HCT116 (cell line): Measurements from ENCODE around the gene TRIM56. TPM values are rescaled to one million over a fixed set of nuclear protein-coding genes. Genes with fewer than 3 reads are reported as not detected.

Experiments
- ATAC-seq: fragments of 200-7000 bp; cut with Tn5 transposase; 2 replicates; pipeline ENCODE4 v1.9.1; 2020; ENCODE audit warnings: mild to moderate bottlenecking, moderate library complexity
- BruUV-seq: library from RNA; stranded (reverse); fragments of 400-500 nt; replicated peaks from 2 replicates; lab custom pipeline; 2021; lab: Mats Ljungman, UMichigan
- CTCF ChIA-PET: fragments of 300-600 bp; sonication (Branson Sonifier 250); formaldehyde crosslinking; loops from one replicate; lab custom pipeline; 2021; ENCODE audit warnings: antibody characterized with exemption; lab: Charles Lee
- POLR2A ChIA-PET: fragments of 300-600, 350-600 bp; sonication (Branson Sonifier 250); formaldehyde crosslinking; loops from one replicate; lab custom pipeline; 2021; ENCODE audit warnings: antibody characterized with exemption; lab: Charles Lee
- RAD21 ChIA-PET, 2 experiments: fragments of 300-600 bp; sonication (Branson Sonifier 250); formaldehyde crosslinking; loops; one replicate each; lab custom pipeline; 2023; ENCODE audit warnings: low total read pairs in 2 of 2; ENCODE audit not compliant: uncharacterized antibody in 2 of 2, unreplicated experiment in 2 of 2, low non-redundant PET in 1 of 2; lab: Charles Lee
- DNase-seq: peaks from one replicate; pipeline ENCODE4 v3.0.0-alpha.2; 2010; ENCODE audit warnings: low read depth, low spot score
- H2AFZ ChIP-seq: fragments of 200-600 bp; shearing (Covaris generic), sonication (generic); 2 replicates; pipeline ENCODE4 v1.6.1; 2017; ENCODE audit warnings: low read depth, mixed run types, mixed read lengths, antibody characterized with exemption, low read length; ENCODE audit not compliant: poor library complexity, severe bottlenecking
- H3K27ac ChIP-seq: 2 replicates; pipeline ENCODE4 v1.5.1; 2012; ENCODE audit warnings: low read depth, low read length
- H3K27me3 ChIP-seq: fragments of 200-600 bp; sonication (generic); 2 replicates; pipeline ENCODE4 v1.6.1; 2016; ENCODE audit warnings: mixed run types, low read length, mixed read lengths; ENCODE audit not compliant: insufficient read depth
- H3K36me3 ChIP-seq, 2 experiments: fragments of 200-500 bp in 1 of 2; fragments of 200-600 bp in 1 of 2; sonication (Bioruptor generic) in 1 of 2; sonication (generic) in 1 of 2; 2 replicates each; pipeline versions ENCODE4 v1.5.1 to v1.6.1; 2014 to 2016; ENCODE audit warnings: low read length in 2 of 2, inconsistent platforms in 1 of 2, mixed read lengths in 1 of 2, mixed run types in 1 of 2; ENCODE audit not compliant: insufficient read depth in 2 of 2, control insufficient read depth in 1 of 2
- H3K4me1 ChIP-seq, 2 experiments: fragments of 200-600 bp in 1 of 2; sonication (generic) in 1 of 2; 2 replicates each; pipeline versions ENCODE4 v1.5.1 to v1.6.1; 2012 to 2017; ENCODE audit warnings: low read length in 2 of 2, inconsistent platforms in 1 of 2, mild to moderate bottlenecking in 1 of 2, mixed read lengths in 1 of 2, mixed run types in 1 of 2, moderate library complexity in 1 of 2; ENCODE audit not compliant: insufficient read depth in 2 of 2, control insufficient read depth in 1 of 2
- H3K4me2 ChIP-seq: fragments of 200-600 bp; sonication (generic); 2 replicates; pipeline ENCODE4 v1.6.1; 2017; ENCODE audit warnings: mixed run types, low read length, mixed read lengths
- H3K4me3 ChIP-seq, 2 experiments: fragments of 200-600 bp in 1 of 2; sonication (generic) in 1 of 2; replicated peaks in 1 of 2; 2 replicates each; pipeline ENCODE4 v1.5.1; 2011 to 2016; ENCODE audit warnings: low read length in 2 of 2, control low read depth in 1 of 2, low read depth in 1 of 2, mild to moderate bottlenecking in 1 of 2, mixed read lengths in 1 of 2, mixed run types in 1 of 2
- H3K79me2 ChIP-seq: fragments of 200-600 bp; sonication (generic); 2 replicates; pipeline ENCODE4 v1.6.1; 2017; ENCODE audit warnings: mild to moderate bottlenecking, mixed run types, low read length, moderate library complexity, mixed read lengths; ENCODE audit not compliant: insufficient read depth
- H3K9ac ChIP-seq: fragments of 200-600 bp; sonication (generic); 2 replicates; pipeline ENCODE4 v1.6.1; 2016; ENCODE audit warnings: low read length, mixed read lengths
- H3K9me2 ChIP-seq: fragments of 200-600 bp; sonication (generic), shearing (Covaris generic); 2 replicates; pipeline ENCODE4 v1.6.1; 2017; ENCODE audit warnings: mixed run types, mild to moderate bottlenecking, moderate library complexity; ENCODE audit not compliant: insufficient read depth
- H3K9me3 ChIP-seq, 2 experiments: fragments of 200-500 bp in 1 of 2; fragments of 200-600 bp in 1 of 2; sonication (Bioruptor generic) in 1 of 2; sonication (generic) in 1 of 2; 2 replicates each; pipeline ENCODE4 v1.6.1; 2014 to 2017; ENCODE audit warnings: low read length in 2 of 2, mixed read lengths in 2 of 2, inconsistent platforms in 1 of 2, low read depth in 1 of 2, mild to moderate bottlenecking in 1 of 2, mixed run types in 1 of 2, moderate library complexity in 1 of 2; ENCODE audit not compliant: control insufficient read depth in 1 of 2, insufficient read depth in 1 of 2
- H4K20me1 ChIP-seq: fragments of 200-600 bp; sonication (generic), shearing (Covaris generic); 2 replicates; pipeline ENCODE4 v1.6.1; 2017; ENCODE audit warnings: mixed run types, mild to moderate bottlenecking, moderate library complexity; ENCODE audit not compliant: insufficient read depth
- CBX3 ChIP-seq: IDR thresholded peaks from 2 replicates; pipeline ENCODE4 v1.6.1; 2012; ENCODE audit warnings: low read depth
- CEBPB ChIP-seq: IDR thresholded peaks from 2 replicates; pipeline ENCODE4 v1.6.1; 2012; ENCODE audit warnings: low read depth
- EZH2 ChIP-seq: fragments of 200-600 bp; sonication (generic); IDR thresholded peaks from 2 replicates; pipeline ENCODE4 v1.6.1; 2017; ENCODE audit warnings: antibody characterized with exemption, mixed run types
- EZH2phosphoT487 ChIP-seq: fragments of 200-600 bp; IDR thresholded peaks from 2 replicates; pipeline ENCODE4 v1.6.1; 2018; ENCODE audit warnings: antibody characterized with exemption, borderline replicate concordance
- JUND ChIP-seq: IDR thresholded peaks from 2 replicates; pipeline ENCODE4 v1.6.1; 2012
- POLR2A ChIP-seq: IDR thresholded peaks from 2 replicates; pipeline ENCODE4 v1.7.0; 2011; ENCODE audit warnings: borderline replicate concordance; ENCODE audit not compliant: insufficient read depth, insufficient read length; ENCODE audit errors: extremely low read depth
- POLR2AphosphoS5 ChIP-seq: IDR thresholded peaks from 2 replicates; pipeline ENCODE4 v1.6.1; 2011; ENCODE audit warnings: mild to moderate bottlenecking, low read depth, low read length, moderate library complexity
- RAD21 ChIP-seq: IDR thresholded peaks from 2 replicates; pipeline ENCODE4 v1.6.1; 2012; ENCODE audit warnings: low read depth, mild to moderate bottlenecking
- TCF7L2 ChIP-seq: IDR thresholded peaks from 2 replicates; pipeline ENCODE4 v1.7.0; 2011; ENCODE audit warnings: borderline replicate concordance, inconsistent platforms; ENCODE audit not compliant: insufficient read depth, insufficient read length; ENCODE audit errors: extremely low read depth
- YY1 ChIP-seq: IDR thresholded peaks from 2 replicates; pipeline ENCODE4 v1.6.1; 2011; ENCODE audit warnings: low read length, low read depth, moderate library complexity, mild to moderate bottlenecking; ENCODE audit not compliant: insufficient replicate concordance; ENCODE audit errors: extremely low read depth
- ZFX ChIP-seq: fragments of 450-650 bp; IDR thresholded peaks from 2 replicates; pipeline ENCODE4 v1.6.1; 2017
- intact Hi-C: fragments of 100-400 bp; cut with micrococcal nuclease; formaldehyde crosslinking; loops from 2 replicates; pipeline ENCODE4 v1.10.0; 2022
- total RNA-seq: library from RNA; stranded (reverse); gene quantifications from one replicate; pipeline ENCODE4 v1.2.1, GENCODE V29; 2021; ENCODE audit not compliant: unreplicated experiment
- TF ChIP-seq, protein P1 (sequence below): IDR thresholded peaks from 2 replicates; pipeline ENCODE4 v1.6.1; 2012; ENCODE audit warnings: low read depth
- TF ChIP-seq, protein P2 (sequence below): IDR thresholded peaks from 2 replicates; pipeline ENCODE4 v1.6.1; 2012

The TRIM56 gene
- total RNA-seq, 1 experiment from 2014 or later, result 25.9 TPM

DNA sequence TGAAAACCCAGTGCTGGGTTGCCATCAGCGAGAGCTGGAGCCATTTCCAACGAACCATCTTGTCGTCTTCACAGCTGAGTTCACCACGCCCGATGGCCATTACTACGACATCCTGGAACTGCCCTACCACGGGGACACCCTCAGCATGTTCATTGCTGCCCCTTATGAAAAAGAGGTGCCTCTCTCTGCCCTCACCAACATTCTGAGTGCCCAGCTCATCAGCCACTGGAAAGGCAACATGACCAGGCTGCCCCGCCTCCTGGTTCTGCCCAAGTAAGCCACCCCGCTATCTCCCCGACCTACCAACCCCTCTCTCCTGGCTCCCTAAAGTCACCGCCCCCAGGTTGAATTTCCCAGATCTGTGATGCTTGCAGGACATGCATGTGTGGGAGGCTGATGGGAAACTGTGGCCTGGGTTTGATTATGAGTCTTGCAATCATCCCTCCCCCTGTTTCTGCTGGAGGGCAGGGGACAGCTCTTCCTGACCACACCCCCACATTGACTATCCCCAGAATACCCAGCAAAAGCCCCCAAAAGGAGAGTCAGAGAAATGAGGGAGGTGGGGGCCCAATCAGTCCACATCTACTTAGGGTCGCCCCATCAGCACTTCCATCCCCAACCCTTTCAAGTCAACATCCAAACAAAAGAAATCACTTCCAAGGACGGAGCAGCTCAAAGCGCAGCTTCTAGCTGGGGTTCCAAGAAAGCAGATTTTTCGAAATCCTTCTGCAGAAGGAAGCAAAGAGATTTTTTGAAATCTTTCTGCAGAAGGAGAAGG is 48.5 kb downstream of the TRIM56 start:
- intact Hi-C loops, result no loop called here
- ATAC-seq (no peak), DNase-seq (no peak)
- Histone ChIP-seq H3K79me2 (no peaks in the 10 kb centered on the region), H4K20me1 (no peaks in the 10 kb centered on the region), H3K9ac (no peak overlapping the region), H3K4me2 (no peak overlapping the region), H3K9me2 (no peaks in the 10 kb centered on the region), H3K27ac (no peak overlapping the region), H3K36me3 (peaks cover 0 to 5% of the 10 kb centered on the region in 2 experiments; a peak in 1 of 4 replicates), H3K9me3 (no peaks in the 10 kb centered on the region), H3K27me3 (no peaks in the 10 kb centered on the region), H3K4me1 (peaks cover 7 to 37% of the 10 kb centered on the region in 2 experiments), H3K4me3 (no peak overlapping the region), H2AFZ (no peak overlapping the region)
- ChIA-PET CTCF (interaction anchor here (2.7 kb wide), 1 partner anchor 10 kb away, joined by 12 read pairs; no protein-coding TSS in a partner anchor), RAD21 (interaction anchor here in 1 of 2 experiments (0.6 kb wide), 1 partner anchor 179 kb away, joined by 3 read pairs; no protein-coding TSS in a partner anchor), POLR2A (no interaction called here)
- no TSS peak for BruUV-seq
- TF ChIP-seq EZH2phosphoT487 (no peak), POLR2A (no peak), JUND (no peak), YY1 (no peak), CEBPB (no peak), POLR2AphosphoS5 (no peak)

DNA sequence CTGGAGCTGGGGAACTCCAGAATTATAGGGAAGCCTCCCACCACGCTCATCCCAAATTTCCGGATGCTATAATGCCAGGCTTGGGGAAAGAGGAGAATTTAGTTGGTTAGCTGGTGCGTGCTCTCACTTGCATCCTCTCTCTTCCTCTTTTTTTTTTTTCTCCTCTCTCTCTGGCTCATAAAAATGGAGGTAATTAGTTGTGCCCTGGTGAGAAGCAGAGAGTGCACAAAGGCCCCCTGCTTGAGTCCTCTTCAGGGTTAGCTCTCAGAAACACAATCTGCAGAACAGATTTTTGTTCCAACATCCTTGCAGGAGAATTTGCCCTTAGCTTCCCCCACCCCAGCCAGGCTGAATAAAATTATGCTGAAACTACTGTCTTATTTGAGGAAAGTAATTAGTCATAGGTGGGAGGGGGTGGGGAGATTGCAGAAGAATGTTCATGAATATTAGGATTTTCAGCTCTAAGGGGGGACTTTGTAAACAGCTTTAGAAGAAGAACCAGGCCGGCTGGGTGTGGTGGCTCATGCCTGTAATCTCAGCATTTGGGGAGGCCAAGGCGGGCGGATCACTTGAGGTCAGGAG is 49.2 kb downstream of the TRIM56 start:
- ChIA-PET RAD21 (interaction anchor here in 1 of 2 experiments (0.6 kb wide), 1 partner anchor 178 kb away, joined by 3 read pairs; no protein-coding TSS in a partner anchor), CTCF (interaction anchor here (2.7 kb wide), 1 partner anchor 9 kb away, joined by 12 read pairs; no protein-coding TSS in a partner anchor), POLR2A (interaction anchor here (0.6 to 0.7 kb wide), 2 partner anchors 9 to 82 kb away, joined by 3 to 4 read pairs; no protein-coding TSS in a partner anchor)
- no peak for ATAC-seq
- Histone ChIP-seq H3K4me1 (peaks cover 14 to 44% of the 10 kb centered on the region in 2 experiments), H3K27me3 (no peaks in the 10 kb centered on the region), H3K9me2 (no peaks in the 10 kb centered on the region), H3K4me2 (no peak overlapping the region), H3K79me2 (no peaks in the 10 kb centered on the region), H2AFZ (no peak overlapping the region), H3K9me3 (no peaks in the 10 kb centered on the region), H3K4me3 (no peak overlapping the region), H4K20me1 (no peaks in the 10 kb centered on the region), H3K27ac (no peak overlapping the region), H3K36me3 (peaks cover 0 to 5% of the 10 kb centered on the region in 2 experiments; a peak in 1 of 4 replicates), H3K9ac (no peak overlapping the region)
- no peak for DNase-seq
- no TSS peak for BruUV-seq
- intact Hi-C loops, result no loop called here
- TF ChIP-seq, protein P1, sequence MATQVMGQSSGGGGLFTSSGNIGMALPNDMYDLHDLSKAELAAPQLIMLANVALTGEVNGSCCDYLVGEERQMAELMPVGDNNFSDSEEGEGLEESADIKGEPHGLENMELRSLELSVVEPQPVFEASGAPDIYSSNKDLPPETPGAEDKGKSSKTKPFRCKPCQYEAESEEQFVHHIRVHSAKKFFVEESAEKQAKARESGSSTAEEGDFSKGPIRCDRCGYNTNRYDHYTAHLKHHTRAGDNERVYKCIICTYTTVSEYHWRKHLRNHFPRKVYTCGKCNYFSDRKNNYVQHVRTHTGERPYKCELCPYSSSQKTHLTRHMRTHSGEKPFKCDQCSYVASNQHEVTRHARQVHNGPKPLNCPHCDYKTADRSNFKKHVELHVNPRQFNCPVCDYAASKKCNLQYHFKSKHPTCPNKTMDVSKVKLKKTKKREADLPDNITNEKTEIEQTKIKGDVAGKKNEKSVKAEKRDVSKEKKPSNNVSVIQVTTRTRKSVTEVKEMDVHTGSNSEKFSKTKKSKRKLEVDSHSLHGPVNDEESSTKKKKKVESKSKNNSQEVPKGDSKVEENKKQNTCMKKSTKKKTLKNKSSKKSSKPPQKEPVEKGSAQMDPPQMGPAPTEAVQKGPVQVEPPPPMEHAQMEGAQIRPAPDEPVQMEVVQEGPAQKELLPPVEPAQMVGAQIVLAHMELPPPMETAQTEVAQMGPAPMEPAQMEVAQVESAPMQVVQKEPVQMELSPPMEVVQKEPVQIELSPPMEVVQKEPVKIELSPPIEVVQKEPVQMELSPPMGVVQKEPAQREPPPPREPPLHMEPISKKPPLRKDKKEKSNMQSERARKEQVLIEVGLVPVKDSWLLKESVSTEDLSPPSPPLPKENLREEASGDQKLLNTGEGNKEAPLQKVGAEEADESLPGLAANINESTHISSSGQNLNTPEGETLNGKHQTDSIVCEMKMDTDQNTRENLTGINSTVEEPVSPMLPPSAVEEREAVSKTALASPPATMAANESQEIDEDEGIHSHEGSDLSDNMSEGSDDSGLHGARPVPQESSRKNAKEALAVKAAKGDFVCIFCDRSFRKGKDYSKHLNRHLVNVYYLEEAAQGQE, result no peak
- TF ChIP-seq, protein P2, sequence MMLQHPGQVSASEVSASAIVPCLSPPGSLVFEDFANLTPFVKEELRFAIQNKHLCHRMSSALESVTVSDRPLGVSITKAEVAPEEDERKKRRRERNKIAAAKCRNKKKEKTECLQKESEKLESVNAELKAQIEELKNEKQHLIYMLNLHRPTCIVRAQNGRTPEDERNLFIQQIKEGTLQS, result no peak
- no peak for TF ChIP-seq EZH2
- TF ChIP-seq RAD21, result no peak
- TF ChIP-seq CBX3, result no peak
- no peak for TF ChIP-seq TCF7L2
- no peak for TF ChIP-seq ZFX
- no peak for TF ChIP-seq CEBPB
- TF ChIP-seq JUND, result no peak
